Measurements from ENCODE around the gene KCNAB1. TPM values are rescaled to one million over a fixed set of nuclear protein-coding genes. Genes with fewer than 3 reads are reported as not detected.

The KCNAB1 gene
- total RNA-seq, 1 experiment from 2014 or later: not detected

DNA sequence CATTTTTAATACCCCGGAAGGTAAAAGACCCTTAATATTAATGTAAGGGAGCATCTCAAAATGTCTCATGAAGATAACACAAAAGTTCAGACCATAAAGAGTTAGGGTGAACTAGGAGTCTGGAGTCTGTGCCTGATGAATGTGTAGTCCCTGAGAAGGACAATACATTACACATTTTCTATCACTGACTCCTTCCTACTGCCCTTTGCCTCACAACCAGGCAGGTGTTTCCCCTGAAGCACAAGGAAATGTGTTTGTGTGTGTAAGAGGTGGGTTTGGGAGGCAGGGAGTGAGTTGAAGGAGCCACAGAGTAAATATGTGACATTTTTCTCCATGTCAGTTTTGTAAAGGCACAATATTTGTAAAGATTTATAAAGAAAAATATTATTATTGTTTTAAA is 375.4 kb downstream of the KCNAB1 start:
- Histone ChIP-seq H4K20me1 (ENCODE audit: insufficient read depth) (no peaks in the 10 kb centered on the region), H3K4me2 (ENCODE audit: low read length) (no peak overlapping the region), H3K9ac (ENCODE audit: low read length) (no peak overlapping the region), H2AFZ (ENCODE audit: low read depth, low read length, poor library complexity, severe bottlenecking) (no peak overlapping the region), H3K27me3 (ENCODE audit: insufficient read depth, low read length) (no peaks in the 10 kb centered on the region), H3K9me2 (ENCODE audit: insufficient read depth) (no peaks in the 10 kb centered on the region), H3K4me3 (replicated peaks in 1 of 2; ENCODE audit: low read depth in 1 of 2, low read length in 2 of 2) (no peak overlapping the region), H3K9me3 (ENCODE audit: control insufficient read depth in 1 of 2, insufficient read depth in 1 of 2, low read depth in 1 of 2, low read length in 2 of 2) (no peaks in the 10 kb centered on the region), H3K36me3 (ENCODE audit: control insufficient read depth in 1 of 2, insufficient read depth in 2 of 2, low read length in 2 of 2) (no peaks in the 10 kb centered on the region), H3K27ac (ENCODE audit: low read depth, low read length) (no peak overlapping the region), H3K79me2 (ENCODE audit: insufficient read depth, low read length) (no peaks in the 10 kb centered on the region), H3K4me1 (ENCODE audit: control insufficient read depth in 1 of 2, insufficient read depth in 2 of 2, low read length in 2 of 2) (no peaks in the 10 kb centered on the region)
- no peak for TF ChIP-seq SP1 (IDR thresholded peaks at IDR 0.05; ENCODE audit: low read depth)
- TF ChIP-seq JUND (IDR thresholded peaks at IDR 0.05): no peak
- no peak for TF ChIP-seq MAX (IDR thresholded peaks at IDR 0.05)
- TF ChIP-seq SRF (IDR thresholded peaks at IDR 0.05; ENCODE audit: low read depth): no peak
- no peak for TF ChIP-seq YY1 (IDR thresholded peaks at IDR 0.05; ENCODE audit: extremely low read depth, insufficient replicate concordance, low read depth, low read length)
- no peak for DNase-seq (ENCODE audit: low read depth, low spot score)
- ChIA-PET CTCF (no interaction called here), RAD21 (ENCODE audit: low non-redundant PET in 1 of 2, low total read pairs in 2 of 2, uncharacterized antibody in 2 of 2, unreplicated experiment in 2 of 2) (no interaction called here), POLR2A (no interaction called here)
- no TSS peak for BruUV-seq (replicated peaks)
- no peak for ATAC-seq
- intact Hi-C loops (cut with micrococcal nuclease): no loop called here

DNA sequence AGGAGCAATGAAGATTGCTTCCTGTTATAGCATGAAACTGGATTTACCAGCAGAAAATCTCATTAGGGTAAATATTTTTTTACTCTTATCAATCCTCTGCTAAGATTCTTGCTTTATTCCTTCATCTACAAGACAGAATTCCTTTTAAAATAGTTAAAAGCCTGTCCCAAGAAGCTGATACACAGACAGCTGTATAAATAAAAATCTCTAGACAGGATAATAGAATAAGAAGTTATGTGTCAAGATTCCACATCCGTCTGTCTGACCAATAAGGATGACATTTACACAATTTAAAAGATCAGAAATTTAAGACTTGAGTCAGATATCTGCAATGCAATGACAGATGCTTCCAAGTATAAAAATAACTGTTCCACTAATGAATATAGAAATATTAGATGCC is 376.9 kb downstream of the KCNAB1 start:
- H3K9ac ChIP-seq (ENCODE audit: low read length): no peak overlapping the region
- H4K20me1 ChIP-seq (ENCODE audit: insufficient read depth): no peaks in the 10 kb centered on the region
- intact Hi-C loops (cut with micrococcal nuclease): no loop called here
- H3K36me3 ChIP-seq (ENCODE audit: control insufficient read depth in 1 of 2, insufficient read depth in 2 of 2, low read length in 2 of 2): no peaks in the 10 kb centered on the region
- H3K79me2 ChIP-seq (ENCODE audit: insufficient read depth, low read length): no peaks in the 10 kb centered on the region
- no peaks in the 10 kb centered on the region for H3K27me3 ChIP-seq (ENCODE audit: insufficient read depth, low read length)
- CTCF ChIA-PET: no interaction called here
- H3K4me1 ChIP-seq (ENCODE audit: control insufficient read depth in 1 of 2, insufficient read depth in 2 of 2, low read length in 2 of 2): no peaks in the 10 kb centered on the region
- no peak for DNase-seq (ENCODE audit: low read depth, low spot score)
- no peak overlapping the region for H3K4me2 ChIP-seq (ENCODE audit: low read length)
- ATAC-seq: no peak
- no peak overlapping the region for H3K27ac ChIP-seq (ENCODE audit: low read depth, low read length)
- RAD21 ChIA-PET (ENCODE audit: low non-redundant PET in 1 of 2, low total read pairs in 2 of 2, uncharacterized antibody in 2 of 2, unreplicated experiment in 2 of 2): no interaction called here
- no peaks in the 10 kb centered on the region for H3K9me2 ChIP-seq (ENCODE audit: insufficient read depth)
- BruUV-seq (replicated peaks): no TSS peak
- POLR2A ChIA-PET: no interaction called here
- no peak overlapping the region for H3K4me3 ChIP-seq (replicated peaks in 1 of 2; ENCODE audit: low read depth in 1 of 2, low read length in 2 of 2)
- TF ChIP-seq TCF7L2 (IDR thresholded peaks at IDR 0.05; ENCODE audit: borderline replicate concordance, extremely low read depth, insufficient read depth, insufficient read length) (no peak), JUND (IDR thresholded peaks at IDR 0.05) (no peak), ZFX (IDR thresholded peaks at IDR 0.05) (no peak), RAD21 (IDR thresholded peaks at IDR 0.05; ENCODE audit: low read depth) (no peak), EZH2phosphoT487 (IDR thresholded peaks at IDR 0.05; ENCODE audit: borderline replicate concordance) (no peak), FOSL1 (IDR thresholded peaks at IDR 0.05; ENCODE audit: low read depth) (no peak), MAX (IDR thresholded peaks at IDR 0.05) (no peak), CEBPB (IDR thresholded peaks at IDR 0.05; ENCODE audit: low read depth) (no peak), SRF (IDR thresholded peaks at IDR 0.05; ENCODE audit: low read depth) (no peak), ZNF274 (IDR thresholded peaks at IDR 0.05; ENCODE audit: low read depth, low read length) (no peak), CBX3 (IDR thresholded peaks at IDR 0.05; ENCODE audit: low read depth) (no peak), CTCF (IDR thresholded peaks at IDR 0.05 in 2 of 3, conservative IDR thresholded peaks at IDR 0.05 in 1 of 3; ENCODE audit: borderline replicate concordance in 1 of 3, insufficient read depth in 1 of 3, low read depth in 2 of 3, low read length in 2 of 3) (no peak), EZH2 (IDR thresholded peaks at IDR 0.05) (no peak), YY1 (IDR thresholded peaks at IDR 0.05; ENCODE audit: extremely low read depth, insufficient replicate concordance, low read depth, low read length) (no peak), ATF3 (IDR thresholded peaks at IDR 0.05) (no peak), SP1 (IDR thresholded peaks at IDR 0.05; ENCODE audit: low read depth) (no peak), POLR2A (IDR thresholded peaks at IDR 0.05; ENCODE audit: borderline replicate concordance, extremely low read depth, insufficient read depth, insufficient read length) (no peak)
- TF ChIP-seq, protein P1, sequence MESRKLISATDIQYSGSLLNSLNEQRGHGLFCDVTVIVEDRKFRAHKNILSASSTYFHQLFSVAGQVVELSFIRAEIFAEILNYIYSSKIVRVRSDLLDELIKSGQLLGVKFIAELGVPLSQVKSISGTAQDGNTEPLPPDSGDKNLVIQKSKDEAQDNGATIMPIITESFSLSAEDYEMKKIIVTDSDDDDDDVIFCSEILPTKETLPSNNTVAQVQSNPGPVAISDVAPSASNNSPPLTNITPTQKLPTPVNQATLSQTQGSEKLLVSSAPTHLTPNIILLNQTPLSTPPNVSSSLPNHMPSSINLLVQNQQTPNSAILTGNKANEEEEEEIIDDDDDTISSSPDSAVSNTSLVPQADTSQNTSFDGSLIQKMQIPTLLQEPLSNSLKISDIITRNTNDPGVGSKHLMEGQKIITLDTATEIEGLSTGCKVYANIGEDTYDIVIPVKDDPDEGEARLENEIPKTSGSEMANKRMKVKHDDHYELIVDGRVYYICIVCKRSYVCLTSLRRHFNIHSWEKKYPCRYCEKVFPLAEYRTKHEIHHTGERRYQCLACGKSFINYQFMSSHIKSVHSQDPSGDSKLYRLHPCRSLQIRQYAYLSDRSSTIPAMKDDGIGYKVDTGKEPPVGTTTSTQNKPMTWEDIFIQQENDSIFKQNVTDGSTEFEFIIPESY (IDR thresholded peaks at IDR 0.05; ENCODE audit: extremely low read depth, insufficient replicate concordance, low read length): no peak
- no peaks in the 10 kb centered on the region for H3K9me3 ChIP-seq (ENCODE audit: control insufficient read depth in 1 of 2, insufficient read depth in 1 of 2, low read depth in 1 of 2, low read length in 2 of 2)
- H2AFZ ChIP-seq (ENCODE audit: low read depth, low read length, poor library complexity, severe bottlenecking): no peak overlapping the region

Data from HCT116 (cell line).